GM19397 (cell line): ENCODE measurements around the gene WDR4.
"Not testable (repeated sequence)": the region's sequence is repeated elsewhere in the genome, so short reads cannot be mapped to it uniquely, and the experiment has no call there.

Experiments used
- ATAC-seq: cut with Tn5 transposase; IDR thresholded peaks from one replicate; pipeline ENCODE4 v1.9.1; 2021; ENCODE audit warnings: mild to moderate bottlenecking, moderate library complexity; ENCODE audit not compliant: unreplicated experiment

The WDR4 gene

GRCh38 chr21:42820616-42821465 lies 58.5 kb downstream of the WDR4 start:
- no peak for ATAC-seq

- ATAC-seq, result no peak
These were observed 59.3 kb downstream of the WDR4 start for GRCh38 chr21:42819861-42820615.

GRCh38 chr21:42818328-42818749 lies 61.0 kb downstream of the WDR4 start:
- ATAC-seq, result no peak

GRCh38 chr21:42815217-42815616 lies 64.1 kb downstream of the WDR4 start:
- ATAC-seq, result no peak

GRCh38 chr21:42812528-42813241 lies 66.7 kb downstream of the WDR4 start:
- not testable (repeated sequence) for ATAC-seq

GRCh38 chr21:42811960-42812359 lies 67.4 kb downstream of the WDR4 start:
- no peak for ATAC-seq

GRCh38 chr21:42809577-42810475 lies 69.5 kb downstream of the WDR4 start:
- ATAC-seq, result no peak

GRCh38 chr21:42809171-42809570 lies 70.2 kb downstream of the WDR4 start:
- ATAC-seq, result no peak

GRCh38 chr21:42807938-42808613 lies 71.3 kb downstream of the WDR4 start:
- no peak for ATAC-seq

- ATAC-seq, result not testable (repeated sequence)
These were observed 71.9 kb downstream of the WDR4 start for GRCh38 chr21:42807293-42807895.

- ATAC-seq, result no peak
These were observed 72.7 kb downstream of the WDR4 start for GRCh38 chr21:42806509-42807140.

- ATAC-seq, result not testable (repeated sequence)
These were observed 77.7 kb downstream of the WDR4 start for GRCh38 chr21:42801616-42802015.

GRCh38 chr21:42799948-42800347 lies 79.4 kb downstream of the WDR4 start:
- ATAC-seq, result no peak

GRCh38 chr21:42799516-42799915 lies 79.8 kb downstream of the WDR4 start:
- no peak for ATAC-seq
